ENCODE results near the gene FTO.

Gene FTO

DNA sequence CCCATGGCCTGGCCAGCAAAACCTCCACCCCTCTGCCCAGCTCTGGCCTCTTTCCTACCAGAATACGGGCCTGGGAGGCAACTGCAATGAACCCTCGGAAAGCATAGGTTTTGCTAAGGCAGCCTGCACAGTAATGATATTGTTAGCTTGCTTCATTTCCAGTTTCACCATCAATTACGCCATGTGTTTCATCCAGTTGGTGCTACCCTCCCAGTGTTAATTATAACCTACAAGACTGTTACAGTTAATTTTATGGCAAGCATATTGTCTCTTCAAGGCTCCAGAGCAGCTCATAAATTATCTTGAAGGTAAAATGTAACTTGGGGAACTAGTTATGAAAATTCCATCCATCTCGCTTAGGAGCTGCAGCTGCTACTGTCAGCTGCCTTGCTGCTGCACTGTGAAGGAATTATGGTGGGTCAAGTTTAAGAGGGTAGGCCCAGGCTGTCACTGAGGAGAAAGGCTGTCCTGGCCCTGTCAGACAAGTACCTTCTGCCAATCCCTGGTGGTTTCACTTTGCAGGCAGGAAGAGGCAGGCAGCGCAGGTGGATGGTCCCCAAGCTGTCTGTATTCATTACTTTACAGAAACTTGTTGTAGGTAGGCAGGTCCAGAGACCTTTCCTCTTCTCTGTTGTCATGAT lies 242.9 kb downstream of the FTO start:
- no peak for DNase-seq

DNA sequence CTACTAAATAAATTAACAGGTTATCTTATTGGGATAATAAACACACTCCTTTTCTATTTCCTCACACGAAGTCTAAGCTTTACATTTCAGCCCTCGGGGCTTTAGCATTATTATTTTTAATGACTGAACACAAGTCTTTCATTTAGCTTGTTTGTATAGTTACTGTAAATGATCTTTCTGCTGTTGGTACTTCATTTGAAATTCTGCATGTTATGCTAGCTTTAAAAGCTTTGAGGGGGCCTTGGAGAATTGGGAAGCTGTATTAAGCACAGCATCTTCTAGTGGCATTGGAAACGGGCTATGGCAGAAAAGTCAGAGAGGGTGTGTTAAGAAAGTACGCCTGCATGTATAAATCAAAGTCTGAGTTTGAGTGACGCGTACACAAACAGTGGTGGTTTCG lies 243.7 kb downstream of the FTO start:
- no peak for DNase-seq

- DNase-seq: no peak
Observed at GRCh38 chr16:53948326-53948725, 244.4 kb downstream of the FTO start.

GRCh38 chr16:53948734-53949430 lies 244.9 kb downstream of the FTO start:
- DNase-seq: no peak

GRCh38 chr16:53949715-53950410 lies 245.9 kb downstream of the FTO start:
- no peak for DNase-seq

GRCh38 chr16:53950677-53951076 lies 246.7 kb downstream of the FTO start:
- no peak for DNase-seq

GRCh38 chr16:53952215-53953208 lies 248.6 kb downstream of the FTO start:
- DNase-seq: no peak

DNA sequence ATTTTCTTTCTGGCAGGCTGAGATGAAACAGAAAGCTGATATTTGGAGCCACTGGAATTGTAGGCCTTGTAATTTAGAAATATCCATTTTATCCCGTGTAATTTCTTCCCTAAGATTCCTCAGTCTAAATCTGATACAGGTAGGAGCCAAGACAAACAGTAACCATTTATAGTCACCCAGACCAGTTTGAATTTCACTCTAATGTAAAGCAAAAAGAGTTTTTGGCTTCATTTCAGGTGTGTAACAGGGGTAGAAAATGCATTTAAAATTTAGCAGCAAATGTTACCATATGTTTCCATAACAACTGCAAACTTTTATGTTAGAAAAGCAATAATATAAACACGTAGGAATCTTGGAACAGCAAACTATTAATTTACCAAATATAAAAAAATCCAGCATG lies 249.4 kb downstream of the FTO start:
- no peak for DNase-seq

- no peak for DNase-seq
Observed at GRCh38 chr16:53955221-53955875, 251.4 kb downstream of the FTO start.

DNA sequence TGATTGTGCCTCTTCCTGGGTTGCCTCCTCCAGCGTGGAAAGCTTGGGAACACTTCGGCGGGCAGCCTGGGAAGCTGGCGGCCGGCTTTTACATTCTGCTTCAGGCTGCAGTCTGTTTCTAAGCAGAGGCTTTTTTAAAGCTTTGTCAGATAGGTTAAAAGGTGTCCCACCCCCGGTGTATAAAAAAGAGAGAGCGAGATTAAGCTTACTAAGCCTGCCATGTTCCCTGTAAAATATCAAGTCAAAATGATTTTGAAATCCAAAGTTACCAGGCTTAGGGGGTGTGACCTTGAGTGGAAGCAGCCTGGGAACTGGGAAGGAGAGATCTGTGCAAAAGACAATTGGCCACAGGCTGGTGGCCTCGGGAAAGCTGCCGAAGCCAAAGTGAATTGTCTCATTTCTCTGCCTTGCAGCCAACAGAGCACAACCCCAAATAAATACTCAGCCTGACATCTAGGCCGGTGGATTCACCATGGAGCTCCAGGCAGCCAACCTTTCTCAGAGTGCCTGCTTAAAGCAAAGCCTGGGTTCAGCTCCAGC lies 254.5 kb downstream of the FTO start:
- no peak for DNase-seq

GRCh38 chr16:53960050-53960812 lies 256.3 kb downstream of the FTO start:
- no peak for DNase-seq

DNA sequence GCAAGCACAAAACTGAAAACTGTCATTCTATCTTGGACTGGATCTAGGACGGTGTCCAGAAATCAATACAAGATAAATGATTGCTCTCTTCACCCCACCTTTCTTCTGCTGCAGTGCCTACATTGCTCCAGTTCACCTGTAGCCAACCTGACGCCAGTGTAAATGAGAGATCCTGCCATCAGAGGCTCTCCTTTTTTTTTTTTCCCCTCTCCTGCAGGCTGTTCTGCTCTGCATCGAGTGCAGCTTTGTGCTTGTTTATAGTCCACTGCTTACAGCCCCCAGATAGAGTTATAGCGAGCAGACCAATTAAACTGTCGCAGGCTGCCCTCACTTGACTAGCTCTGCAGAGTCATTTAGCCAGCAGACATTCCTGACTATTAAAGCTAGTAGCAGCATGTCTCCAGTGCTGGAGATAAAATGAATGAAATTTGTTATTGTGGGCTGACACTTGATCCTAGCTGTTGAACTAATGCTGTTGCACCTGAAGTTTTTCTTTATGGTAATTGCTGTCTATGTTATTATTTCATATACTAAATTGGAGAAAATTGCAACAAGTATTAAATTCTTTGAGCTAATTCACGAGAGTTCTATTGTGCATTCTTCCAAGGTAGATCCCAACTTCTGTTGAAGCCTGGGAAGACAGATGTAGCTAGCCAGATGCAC lies 257.1 kb downstream of the FTO start:
- peak; percentile 34 for DNase-seq

GRCh38 chr16:53962041-53962440 lies 258.1 kb downstream of the FTO start:
- DNase-seq: no peak

DNA sequence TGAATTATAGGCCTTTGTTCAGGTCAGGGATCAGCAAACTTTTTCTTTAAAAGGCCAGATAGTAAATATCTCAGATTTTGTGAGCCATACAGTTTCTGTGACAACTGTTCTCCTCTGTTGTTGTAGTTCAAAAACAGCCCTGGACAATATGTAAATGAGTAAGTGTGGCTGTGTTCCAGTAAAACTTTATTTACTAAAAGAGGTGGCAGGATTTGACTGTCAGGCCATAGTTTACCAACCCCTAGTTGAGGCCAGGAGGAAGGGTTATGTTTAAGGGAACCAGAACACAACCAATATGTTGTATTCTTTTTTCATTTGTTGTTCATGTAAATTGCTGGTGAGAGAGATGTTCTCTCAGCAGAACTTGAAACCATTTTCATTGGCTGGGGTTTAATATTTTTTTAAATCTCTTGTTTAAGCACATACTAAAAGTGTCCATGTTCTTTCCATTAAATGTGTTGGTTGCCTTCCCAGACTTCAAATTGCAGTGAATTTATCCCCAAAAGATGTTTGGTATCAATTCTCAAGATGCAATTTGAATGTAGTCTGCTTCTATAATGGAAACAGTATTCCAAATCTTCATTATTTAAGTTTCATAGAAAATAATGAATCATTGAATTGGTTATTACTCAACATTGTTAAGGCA lies 260.3 kb downstream of the FTO start:
- no peak for DNase-seq

DNA sequence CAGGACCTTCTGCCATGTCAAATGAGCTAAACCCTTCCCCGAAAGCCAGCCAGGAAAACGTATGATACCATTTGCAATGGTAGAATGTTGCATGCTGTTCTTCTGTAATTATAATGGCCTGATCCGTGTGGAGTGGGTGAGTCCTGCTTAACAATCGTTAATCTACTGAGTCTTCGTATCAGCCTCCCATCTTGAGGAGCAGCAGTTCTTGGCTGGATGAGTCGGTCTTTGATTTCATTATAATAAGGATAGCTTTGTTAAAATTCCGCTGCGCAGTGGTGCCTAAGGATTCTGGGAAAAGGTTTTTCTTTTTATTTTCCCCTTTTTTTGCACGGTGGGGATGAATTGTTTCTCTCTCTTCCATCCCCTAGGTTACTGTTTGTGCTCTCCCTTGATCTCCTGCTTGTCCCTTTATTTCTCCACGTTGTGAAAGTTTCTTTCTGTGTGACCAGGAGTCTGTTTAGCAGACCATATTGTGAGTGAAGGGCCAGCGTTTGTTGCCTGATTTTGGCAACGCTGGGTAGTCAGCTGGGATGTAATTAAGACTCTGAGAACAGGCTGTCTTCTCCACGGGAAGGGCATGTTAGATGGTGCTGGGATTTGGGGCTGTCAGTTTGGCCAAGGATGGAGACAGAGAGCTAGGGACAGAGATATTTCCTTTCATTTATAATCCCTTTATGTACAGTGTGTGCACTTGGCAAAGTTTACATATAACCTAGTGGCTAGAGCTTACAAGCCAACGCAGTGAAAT lies 263.0 kb downstream of the FTO start:
- DNase-seq: peak; percentile 66

GRCh38 chr16:53967572-53967971 lies 263.6 kb downstream of the FTO start:
- no peak for DNase-seq

- DNase-seq: no peak
Observed at GRCh38 chr16:53968454-53968853, 264.5 kb downstream of the FTO start.

GRCh38 chr16:53968896-53969295 lies 264.9 kb downstream of the FTO start:
- no peak for DNase-seq

DNA sequence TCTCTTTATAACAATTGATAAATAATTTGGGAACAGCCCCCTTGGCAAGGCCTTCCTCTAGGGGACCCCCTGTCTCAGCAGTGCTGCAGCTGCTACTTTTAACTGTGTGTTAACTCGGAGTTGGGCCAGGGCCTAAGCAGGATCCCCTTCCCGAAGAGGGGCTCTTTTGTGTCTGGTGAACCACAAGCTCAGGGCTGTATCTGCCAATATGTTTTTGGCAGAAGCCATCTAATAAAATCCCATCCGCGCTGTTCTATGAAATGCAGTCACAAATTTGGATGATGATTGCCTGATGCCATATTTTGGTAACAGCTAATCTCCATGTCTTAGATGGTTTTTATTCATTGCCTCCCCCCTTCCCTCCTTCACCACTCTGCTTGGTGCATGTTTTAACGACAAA lies 267.7 kb downstream of the FTO start:
- no peak for DNase-seq
